Vagina (tissue), 2 donors: ENCODE results near the gene CACYBP.

ENCODE experiments used
- CTCF ChIP-seq, 3 experiments: fragments of 450-650 bp in 2 of 3; fragments of 200-600 bp in 1 of 3; sonication (generic) in 1 of 3; IDR thresholded peaks; one replicate each; pipeline ENCODE4 v1.5.1; 2017 to 2019; ENCODE audit warnings: antibody characterized with exemption in 3 of 3, mild to moderate bottlenecking in 2 of 3, moderate library complexity in 2 of 3
- POLR2A ChIP-seq, 2 donors: fragments of 450-650 bp; IDR thresholded peaks; one replicate each; pipeline ENCODE4 v1.6.1; 2017; ENCODE audit warnings: antibody characterized with exemption in 2 of 2, mild to moderate bottlenecking in 2 of 2, moderate library complexity in 2 of 2
- POLR2AphosphoS5 ChIP-seq, 2 donors: sonication (generic); formaldehyde crosslinking; IDR thresholded peaks; one replicate each; pipeline ENCODE4 v1.9.0; 2017; ENCODE audit warnings: antibody characterized with exemption in 2 of 2, mild to moderate bottlenecking in 2 of 2, low read depth in 1 of 2; ENCODE audit not compliant: insufficient read depth in 1 of 2

GRCh38 chr1:175000697-175001187 is 995 bp downstream of the CACYBP start:
- TF ChIP-seq CTCF (IDR thresholded peaks at IDR 0.05): no peak
- no peak for TF ChIP-seq POLR2A (IDR thresholded peaks at IDR 0.05)
- no peak for TF ChIP-seq POLR2AphosphoS5 (IDR thresholded peaks at IDR 0.05; ENCODE audit: insufficient read depth in 1 of 2, low read depth in 1 of 2)
